Kidney epithelial cell (primary cell): Measurements from ENCODE around the gene WDR20. TPM values are rescaled to one million over a fixed set of nuclear protein-coding genes. Genes with fewer than 3 reads are reported as not detected.

Experiments used
- DNase-seq: peaks from one replicate; pipeline ENCODE4 v3.0.0-alpha.2; 2010; ENCODE audit warnings: low read depth
- H3K27me3 ChIP-seq: 2 replicates; pipeline ENCODE4 v1.6.0; 2011; ENCODE audit warnings: low read length; ENCODE audit not compliant: control insufficient read depth, insufficient read depth
- H3K36me3 ChIP-seq: 2 replicates; pipeline ENCODE4 v1.5.1; 2011; ENCODE audit warnings: low read length; ENCODE audit not compliant: control insufficient read depth, insufficient read depth
- H3K4me3 ChIP-seq: 2 replicates; pipeline ENCODE4 v1.5.1; 2011; ENCODE audit warnings: low read depth, mild to moderate bottlenecking, control low read depth, low read length
- CTCF ChIP-seq: IDR thresholded peaks from 2 replicates; pipeline ENCODE4 v1.5.1; 2011; ENCODE audit warnings: mild to moderate bottlenecking, moderate library complexity, low read length, control low read depth, inconsistent platforms; ENCODE audit not compliant: insufficient read depth, poor library complexity, severe bottlenecking
- total RNA-seq: library from RNA; depleted of rRNA; stranded (reverse); fragments of >200 nt; gene quantifications from 2 replicates; pipeline ENCODE4 v1.2.3, GENCODE V29; 2015

Gene WDR20
- total RNA-seq, 1 donor from 2014 or later = 14.0 TPM

GRCh38 chr14:102234331-102235264 is 94.9 kb downstream of the WDR20 start:
- no peaks in the 10 kb centered on the region for H3K27me3 ChIP-seq
- H3K4me3 ChIP-seq = no peak overlapping the region
- TF ChIP-seq CTCF = no peak
- peaks cover 1% of the 10 kb centered on the region for H3K36me3 ChIP-seq
- DNase-seq = no peak

GRCh38 chr14:102235275-102235897 is 95.7 kb downstream of the WDR20 start:
- peak; percentile 51 for DNase-seq
- Histone ChIP-seq H3K27me3 (no peaks in the 10 kb centered on the region), H3K4me3 (no peak overlapping the region), H3K36me3 (peaks cover 1% of the 10 kb centered on the region)
- TF ChIP-seq CTCF = peak; percentile 89

- no peaks in the 10 kb centered on the region for H3K27me3 ChIP-seq
- TF ChIP-seq CTCF = no peak
- no peak overlapping the region for H3K4me3 ChIP-seq
- H3K36me3 ChIP-seq = peaks cover 1% of the 10 kb centered on the region
- no peak for DNase-seq
Observed at GRCh38 chr14:102236026-102236425, 96.3 kb downstream of the WDR20 start.

- no peaks in the 10 kb centered on the region for H3K27me3 ChIP-seq
- DNase-seq = no peak
- no peak overlapping the region for H3K4me3 ChIP-seq
- H3K36me3 ChIP-seq = no peaks in the 10 kb centered on the region
- no peak for TF ChIP-seq CTCF
Observed at GRCh38 chr14:102238131-102238530, 98.4 kb downstream of the WDR20 start.

GRCh38 chr14:102238766-102239165 is 99.1 kb downstream of the WDR20 start:
- DNase-seq = no peak
- no peak overlapping the region for H3K4me3 ChIP-seq
- no peak for TF ChIP-seq CTCF
- H3K27me3 ChIP-seq = no peaks in the 10 kb centered on the region
- H3K36me3 ChIP-seq = no peaks in the 10 kb centered on the region
